HG02763 (cell line): ENCODE measurements around the gene ORC1.
A peak's percentile ranks its signal among the peaks of the same experiment; 100 is the strongest.

Source experiments
- ATAC-seq: cut with Tn5 transposase; IDR thresholded peaks from one replicate; pipeline ENCODE4 v1.9.1; 2021; ENCODE audit warnings: mild to moderate bottlenecking, moderate library complexity; ENCODE audit not compliant: unreplicated experiment

ORC1 gene

GRCh38 chr1:52404116-52404974 is at the start of gene ORC1, which contains the start of gene PRPF38A:
ORC1 (minus strand) TSS chr1:52404423; CDS start chr1:52402223, 2,200 bp downstream.
PRPF38A (plus strand) TSS chr1:52404602; CDS start chr1:52404750, 148 bp downstream.
- ATAC-seq: peak; percentile 89

DNA sequence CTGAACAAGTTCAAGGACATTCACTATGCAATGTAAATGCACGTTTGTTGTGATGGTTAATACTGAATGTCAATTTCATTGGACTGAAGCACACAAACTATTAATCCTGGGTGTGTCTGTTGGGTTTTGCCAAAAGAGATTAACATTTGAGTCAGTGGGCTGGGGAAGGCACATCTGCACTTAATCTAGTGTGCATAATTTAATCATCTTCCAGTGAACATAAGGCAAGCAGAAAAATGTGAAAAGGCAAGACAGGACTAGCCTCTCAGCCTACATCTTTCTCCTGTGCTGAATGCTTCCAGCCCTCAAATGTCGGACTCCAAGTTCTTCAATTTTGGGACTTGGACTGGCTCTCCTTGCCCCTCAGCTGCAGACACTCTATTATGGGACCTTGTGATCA is 40.2 kb upstream of the ORC1 start:
- ATAC-seq: no peak

DNA sequence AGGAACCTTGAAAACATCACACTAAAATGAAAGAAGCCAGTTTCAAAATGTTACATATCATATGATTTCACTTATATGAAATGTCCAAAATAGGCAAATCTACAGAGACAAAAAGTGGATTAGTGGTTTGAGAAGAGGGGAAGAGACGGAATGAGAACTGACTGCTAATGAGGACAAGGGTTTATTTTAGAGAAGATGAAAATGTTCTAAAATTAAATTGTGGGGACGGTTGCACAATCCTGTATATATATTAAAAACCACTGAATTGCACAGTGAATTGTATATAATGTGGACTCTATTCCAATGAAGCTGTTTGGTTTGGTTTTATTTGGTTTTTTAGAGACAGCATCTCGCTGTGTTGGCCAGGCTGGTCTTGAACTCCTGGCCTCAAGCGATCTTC is 35.8 kb upstream of the ORC1 start:
- ATAC-seq: no peak

DNA sequence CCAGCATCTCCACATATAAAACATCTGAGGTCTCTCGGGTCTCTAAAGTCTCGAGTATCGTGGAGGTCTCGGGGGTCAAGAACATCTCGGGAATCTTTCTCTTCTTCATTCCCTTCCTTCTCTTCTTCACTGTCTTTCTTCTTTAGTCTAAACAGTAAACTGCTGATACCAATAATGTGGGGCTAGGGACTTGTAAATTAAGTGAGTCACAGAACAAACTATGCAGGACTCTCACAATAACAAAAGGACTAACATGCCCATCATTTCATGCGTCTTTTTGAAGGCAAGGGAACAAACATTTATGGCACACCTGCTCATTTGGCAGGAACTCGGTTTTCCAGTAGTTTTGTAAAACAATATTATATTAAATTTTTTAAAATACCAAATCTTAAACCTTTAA is 32.6 kb upstream of the ORC1 start:
- no peak for ATAC-seq

GRCh38 chr1:52435650-52436049 is 31.4 kb upstream of the ORC1 start:
- no peak for ATAC-seq

- no peak for ATAC-seq
Measured at GRCh38 chr1:52435211-52435610, 31.0 kb upstream of the ORC1 start.

DNA sequence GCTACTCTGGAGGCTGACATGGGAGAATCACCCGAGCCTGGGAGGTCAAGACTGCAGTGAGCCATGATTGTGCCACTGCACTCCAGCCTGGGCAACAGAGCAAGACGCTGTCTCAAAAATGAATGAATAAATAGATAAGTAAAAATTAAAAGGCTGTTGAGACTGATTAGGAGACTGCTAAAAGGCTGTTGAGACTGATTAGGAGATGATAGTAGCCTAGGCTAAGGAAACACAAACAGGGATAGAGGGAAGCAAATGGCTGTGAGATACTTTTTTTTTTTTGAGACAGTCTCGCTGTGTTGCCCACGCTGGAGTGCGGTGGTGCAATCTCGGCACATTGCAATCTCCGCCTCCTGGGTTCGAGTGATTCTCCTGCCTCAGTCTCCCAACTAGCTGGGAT is 28.6 kb upstream of the ORC1 start:
- no peak for ATAC-seq

- ATAC-seq: no peak
Measured at GRCh38 chr1:52427152-52427551, 22.9 kb upstream of the ORC1 start.

DNA sequence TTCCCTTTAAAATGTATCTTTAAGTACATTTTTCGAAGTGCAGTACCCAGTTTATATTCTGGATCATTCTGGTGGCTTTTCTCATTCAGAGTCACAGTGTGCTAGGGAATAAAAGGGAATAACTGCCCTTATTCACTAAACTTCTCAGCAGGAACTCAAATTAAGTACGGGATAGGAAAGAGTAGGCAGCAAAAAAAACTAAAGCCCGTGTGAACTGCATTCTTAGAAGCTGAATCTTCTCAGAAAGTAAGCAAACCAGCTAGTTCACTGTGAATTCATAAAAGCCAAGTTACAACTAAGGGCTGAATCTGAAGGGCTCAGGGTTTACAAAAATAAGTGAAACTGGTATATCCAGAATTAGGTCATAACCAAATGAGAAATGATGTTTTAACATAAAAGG is 22.1 kb upstream of the ORC1 start:
- no peak for ATAC-seq

GRCh38 chr1:52424813-52425212 is 20.6 kb upstream of the ORC1 start:
- no peak for ATAC-seq

DNA sequence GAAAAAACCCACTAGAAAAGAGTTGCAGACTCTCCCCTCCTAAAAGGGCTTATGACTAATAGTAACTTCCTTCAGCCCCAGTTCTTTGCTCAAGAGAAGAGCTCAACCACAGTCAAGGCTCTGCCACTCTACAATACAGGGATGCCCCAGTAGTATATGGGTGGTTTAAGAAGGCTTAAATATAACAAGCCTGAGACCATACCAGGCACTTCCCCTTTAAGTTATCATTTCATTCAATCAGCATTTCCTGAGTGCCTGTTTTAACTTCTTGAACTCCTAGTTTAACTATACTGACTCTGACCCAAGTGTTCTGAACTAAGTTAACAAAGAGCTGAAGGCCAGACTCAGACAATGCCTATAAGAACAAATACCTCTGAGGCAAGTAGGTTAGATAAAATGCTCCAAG is 20.0 kb upstream of the ORC1 start:
- no peak for ATAC-seq

- ATAC-seq: no peak
Measured at GRCh38 chr1:52423771-52424170, 19.5 kb upstream of the ORC1 start.

GRCh38 chr1:52423055-52423454 is 18.8 kb upstream of the ORC1 start:
- no peak for ATAC-seq

DNA sequence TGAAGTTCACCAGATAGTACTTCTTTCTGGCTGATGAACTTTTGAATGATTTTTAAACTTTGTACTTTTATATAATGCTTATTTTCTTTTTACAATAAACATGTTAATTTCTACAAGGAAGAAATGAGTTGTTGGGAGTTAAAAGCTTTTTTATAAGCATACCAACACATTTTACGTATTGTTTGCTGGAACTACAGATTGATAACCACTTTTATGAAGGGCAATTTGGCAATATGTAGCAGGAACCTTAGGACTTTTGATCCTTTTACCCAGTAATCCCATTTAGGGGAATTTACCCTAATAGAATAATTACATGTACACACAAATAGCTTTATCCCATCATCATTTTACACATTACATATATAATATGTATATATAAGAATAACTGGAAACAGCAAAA is 16.5 kb upstream of the ORC1 start:
- no peak for ATAC-seq

- no peak for ATAC-seq
Measured at GRCh38 chr1:52416811-52417210, 12.6 kb upstream of the ORC1 start.

GRCh38 chr1:52414942-52415341 is 10.7 kb upstream of the ORC1 start:
- ATAC-seq: no peak

GRCh38 chr1:52413410-52413989 is 9.3 kb upstream of the ORC1 start:
- no peak for ATAC-seq

DNA sequence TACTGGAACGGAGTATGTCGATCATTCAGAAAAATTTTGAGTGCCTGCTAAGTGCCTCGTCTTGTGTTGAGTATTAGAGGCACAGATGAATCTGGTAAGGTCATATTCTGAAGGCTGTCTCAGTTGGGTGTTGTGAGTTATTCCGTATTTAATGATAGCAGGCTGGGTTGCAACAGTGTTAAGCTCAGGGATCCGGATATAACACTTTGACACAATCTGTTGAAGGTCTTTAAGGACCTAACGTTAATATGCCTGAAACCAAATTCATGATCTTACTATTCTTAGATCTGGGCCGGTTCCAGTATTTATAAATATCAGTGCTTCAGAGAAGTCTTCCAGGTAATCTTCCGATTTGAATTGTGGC is 734 bp upstream of the ORC1 start:
- ATAC-seq: no peak

DNA sequence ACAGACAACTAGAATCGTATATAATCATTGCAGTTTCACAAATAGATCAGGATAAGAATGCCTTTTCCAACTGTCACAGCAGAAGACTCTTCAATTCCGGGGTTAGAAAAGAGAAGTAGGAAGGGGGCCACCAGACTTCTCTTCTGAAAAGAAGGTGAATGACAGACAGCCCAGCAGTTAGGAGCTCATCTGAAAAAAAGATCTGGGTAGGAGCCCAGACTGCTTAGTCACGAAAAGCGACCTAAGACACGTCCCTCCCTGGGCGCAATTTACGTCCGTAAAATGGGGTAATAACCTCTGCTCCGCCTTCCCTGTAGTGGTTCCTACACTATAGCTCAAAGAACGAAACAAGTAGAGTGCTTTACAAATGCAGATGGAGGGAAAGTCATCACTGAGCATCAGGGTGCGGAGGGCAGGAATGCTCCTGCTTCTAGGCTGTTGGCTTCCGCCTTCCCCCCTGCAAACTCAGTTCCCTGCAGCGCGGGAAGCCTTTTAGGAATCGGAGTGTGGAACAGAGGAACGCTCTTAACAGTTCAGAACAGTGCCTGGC is 582 bp downstream of the ORC1 start:
- ATAC-seq: peak; percentile 9

DNA sequence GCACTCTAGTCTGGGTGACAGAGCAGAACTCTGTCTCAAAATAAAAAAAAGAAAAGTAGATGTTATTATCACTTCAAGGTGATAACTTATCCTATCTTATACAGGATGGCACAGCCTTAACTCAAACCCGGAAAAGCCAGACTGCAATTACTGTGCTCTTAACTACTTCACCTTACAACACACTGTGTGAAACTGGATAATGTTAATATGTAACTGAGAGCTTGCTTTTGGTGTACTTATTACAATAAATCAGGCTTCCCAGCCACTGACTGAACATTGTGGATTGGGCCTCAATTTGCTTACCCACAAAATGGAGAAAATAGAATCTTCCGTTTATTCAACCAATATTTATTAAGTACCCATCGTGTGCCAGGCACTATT is 1.4 kb downstream of the ORC1 start:
- no peak for ATAC-seq

GRCh38 chr1:52400131-52400530 is 4.1 kb downstream of the ORC1 start:
- ATAC-seq: no peak

DNA sequence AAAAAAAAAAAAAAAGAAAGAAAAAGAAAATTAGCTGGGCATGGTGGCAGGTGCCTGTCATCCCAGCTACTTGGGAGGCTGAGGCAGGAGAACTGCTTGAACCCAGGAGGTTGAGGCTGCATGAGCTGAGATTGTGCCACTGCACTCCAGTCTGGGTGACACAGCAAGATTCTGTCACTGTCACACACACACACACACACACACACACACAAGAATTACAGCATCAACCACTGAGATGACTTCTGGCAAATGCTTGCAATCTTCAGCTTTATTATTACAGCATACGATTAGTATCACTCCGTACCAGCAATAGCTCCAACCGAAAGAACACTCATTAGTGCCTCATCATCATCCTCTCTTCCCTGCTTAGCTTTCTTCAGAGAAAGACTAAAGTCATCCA is 4.6 kb downstream of the ORC1 start:
- no peak for ATAC-seq
